HG03097 (cell line): ENCODE measurements around the gene ABCC1.
"Not testable (repeated sequence)": the region's sequence is repeated elsewhere in the genome, so short reads cannot be mapped to it uniquely, and the experiment has no call there.

Experiments
- ATAC-seq: cut with Tn5 transposase; IDR thresholded peaks from one replicate; pipeline ENCODE4 v1.9.1; 2021; ENCODE audit not compliant: unreplicated experiment, low FRiP score

The ABCC1 gene

GRCh38 chr16:16169615-16170014 is 220.2 kb downstream of the ABCC1 start:
- ATAC-seq = no peak

- ATAC-seq = no peak
Observed at GRCh38 chr16:16171332-16171919, 222.0 kb downstream of the ABCC1 start.

- ATAC-seq = no peak
Observed at GRCh38 chr16:16172991-16173390, 223.6 kb downstream of the ABCC1 start.

GRCh38 chr16:16175296-16175695 is 225.9 kb downstream of the ABCC1 start:
- ATAC-seq = no peak

- no peak for ATAC-seq
Observed at GRCh38 chr16:16176328-16176727, 226.9 kb downstream of the ABCC1 start.

- ATAC-seq = no peak
Observed at GRCh38 chr16:16178455-16179162, 229.2 kb downstream of the ABCC1 start.

- not testable (repeated sequence) for ATAC-seq
Observed at GRCh38 chr16:16181748-16182147, 232.3 kb downstream of the ABCC1 start.

- no peak for ATAC-seq
Observed at GRCh38 chr16:16182918-16183317, 233.5 kb downstream of the ABCC1 start.

- no peak for ATAC-seq
Observed at GRCh38 chr16:16183562-16183961, 234.1 kb downstream of the ABCC1 start.

- ATAC-seq = no peak
Observed at GRCh38 chr16:16184594-16184993, 235.2 kb downstream of the ABCC1 start.

- ATAC-seq = no peak
Observed at GRCh38 chr16:16185095-16185494, 235.7 kb downstream of the ABCC1 start.

- ATAC-seq = no peak
Observed at GRCh38 chr16:16186820-16187219, 237.4 kb downstream of the ABCC1 start.

- ATAC-seq = no peak
Observed at GRCh38 chr16:16188827-16189226, 239.4 kb downstream of the ABCC1 start.

- no peak for ATAC-seq
Observed at GRCh38 chr16:16189842-16190241, 240.4 kb downstream of the ABCC1 start.

- ATAC-seq = no peak
Observed at GRCh38 chr16:16190546-16190945, 241.1 kb downstream of the ABCC1 start.

GRCh38 chr16:16190966-16191365 is 241.6 kb downstream of the ABCC1 start:
- not testable (repeated sequence) for ATAC-seq

GRCh38 chr16:16191493-16192167 is 242.2 kb downstream of the ABCC1 start:
- ATAC-seq = no peak
